ENCODE data around the gene IPCEF1.
A peak's percentile ranks its signal among the peaks of the same experiment; 100 is the strongest.

The IPCEF1 gene

DNA sequence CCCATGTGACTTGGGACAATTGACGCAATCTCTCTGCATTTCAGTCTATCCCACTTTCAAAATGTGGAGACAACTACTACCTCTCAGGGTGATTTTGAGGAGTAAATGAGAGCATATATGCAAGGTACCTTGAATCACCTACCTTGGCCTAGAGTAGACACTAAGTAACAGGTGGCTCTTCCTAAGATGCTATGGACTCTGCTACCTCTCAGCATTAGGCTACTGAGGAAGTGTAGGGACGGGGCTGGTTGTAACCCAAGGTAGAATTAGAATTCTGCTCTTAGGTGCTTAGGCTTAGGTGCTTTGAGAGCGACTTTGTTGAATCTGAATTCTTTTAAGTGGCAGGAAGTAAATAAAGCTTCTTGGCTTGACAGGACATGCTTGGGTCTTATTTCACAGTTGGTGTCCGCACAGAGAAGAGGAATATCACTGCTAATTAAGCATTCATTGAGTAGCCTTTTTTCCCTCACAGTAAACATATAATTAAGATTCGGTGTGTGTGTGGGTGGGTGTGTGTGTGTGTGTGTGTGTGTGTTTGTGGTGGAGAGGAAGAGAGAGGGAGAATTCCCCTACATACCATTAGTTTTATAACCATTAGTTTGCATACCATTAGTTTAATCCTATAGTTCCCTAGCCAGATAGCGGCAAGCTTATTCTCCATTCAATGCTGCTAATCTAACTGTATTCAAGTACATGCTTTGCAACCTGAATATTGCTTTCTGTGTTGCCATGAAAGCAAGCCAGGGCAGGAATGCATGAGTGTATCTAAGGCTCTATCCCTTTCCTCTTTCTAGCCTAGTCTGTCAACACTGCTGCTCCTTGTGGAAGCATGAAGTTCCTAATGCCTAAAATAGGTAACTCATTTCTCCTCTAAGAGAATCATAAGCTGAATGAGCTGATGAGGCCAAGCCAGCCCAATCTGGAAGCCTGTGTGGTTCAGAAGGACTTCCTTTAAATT, 112.5 kb downstream of the IPCEF1 start:
- no peak for DNase-seq

DNA sequence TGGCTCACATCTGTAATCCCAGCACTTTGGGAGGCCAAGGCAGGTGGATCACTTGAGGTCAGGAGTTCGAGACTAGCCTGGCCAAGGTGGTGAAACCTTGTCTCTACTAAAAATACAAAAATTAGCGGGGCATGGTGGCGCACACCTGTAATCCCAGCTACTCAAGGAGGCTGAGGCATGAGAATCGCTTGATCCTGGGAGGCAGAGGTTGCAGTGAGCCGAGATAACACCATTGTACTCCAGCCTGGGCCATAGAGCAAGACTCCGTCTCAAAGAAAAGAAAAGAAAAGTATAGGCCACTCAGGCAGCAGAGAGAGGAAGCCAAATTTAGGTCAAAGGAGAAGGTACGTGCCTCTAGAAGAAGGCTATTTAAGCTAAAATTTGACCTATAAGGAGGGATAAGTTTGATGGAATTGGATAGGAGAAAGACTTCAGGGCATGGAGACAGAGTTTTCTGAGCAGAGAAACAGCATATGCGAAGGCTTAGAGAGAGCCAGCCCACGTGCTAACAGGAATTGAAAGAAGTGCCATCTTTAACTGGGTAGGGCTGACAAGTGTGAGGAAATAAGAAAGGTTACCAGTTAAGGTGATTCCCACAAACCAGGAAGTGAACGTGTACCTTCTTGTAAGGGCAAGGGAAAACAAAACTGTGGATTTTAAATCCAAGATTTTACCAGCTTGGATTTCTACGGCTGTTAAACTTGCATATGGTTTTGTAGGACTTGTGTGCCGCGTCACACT, 113.8 kb downstream of the IPCEF1 start:
- no peak for DNase-seq

DNA sequence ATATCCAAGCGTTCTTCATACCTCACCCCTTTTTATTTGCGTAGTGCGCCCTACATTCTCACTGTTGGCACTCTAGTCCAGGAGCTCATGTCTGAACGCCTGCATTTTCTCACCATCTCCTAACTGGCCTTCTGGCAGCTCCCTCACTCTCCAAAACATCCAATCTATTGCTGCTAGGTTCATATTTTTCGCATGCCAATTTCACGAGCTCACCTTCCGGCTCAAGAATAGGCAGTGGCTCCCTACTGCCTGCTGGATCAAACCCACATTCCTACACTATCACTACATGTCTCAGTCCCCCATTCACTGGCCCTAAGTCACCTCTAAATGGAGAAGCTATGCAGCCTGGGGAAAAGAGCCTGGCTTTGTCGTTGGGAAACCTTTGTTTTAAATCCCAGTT, 115.0 kb downstream of the IPCEF1 start:
- no peak for DNase-seq

DNA sequence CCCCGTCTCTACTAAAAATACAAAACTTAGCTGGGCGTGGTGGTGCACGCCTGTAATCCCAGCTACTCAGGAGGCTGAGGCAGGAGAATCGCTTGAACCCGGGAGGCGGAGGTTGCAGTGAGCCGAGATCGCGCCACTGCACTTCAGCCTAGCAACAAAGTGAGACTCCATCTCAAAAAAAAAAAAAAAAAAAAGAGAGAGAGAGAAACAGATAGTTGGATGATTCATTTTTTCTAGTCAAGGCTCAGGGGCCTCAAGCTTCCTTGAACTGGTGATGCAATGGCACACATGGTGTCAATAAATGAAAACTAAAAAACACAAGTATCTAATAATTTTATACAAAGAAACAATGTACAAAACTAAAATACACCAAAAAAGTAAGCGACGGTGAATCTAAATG, 115.5 kb downstream of the IPCEF1 start:
- peak; percentile 35 for DNase-seq

DNA sequence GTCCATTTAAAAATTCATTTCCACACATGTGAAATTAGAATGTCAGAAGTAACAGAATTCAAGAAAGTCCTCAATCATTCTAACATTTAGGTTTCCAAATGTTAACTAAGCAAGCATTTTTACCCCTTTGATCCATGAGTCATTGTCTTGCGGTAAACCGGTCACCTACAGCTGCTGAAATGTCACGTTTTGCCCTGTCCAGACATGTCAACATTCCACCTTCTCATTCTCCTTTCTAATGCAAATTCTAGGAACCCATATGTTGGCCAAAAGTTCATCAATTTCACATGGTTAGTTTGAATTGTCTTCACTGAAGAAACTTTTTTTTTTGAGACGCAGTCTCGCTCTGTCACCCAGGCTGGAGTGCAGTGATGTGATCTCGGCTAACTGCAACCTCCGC, 117.2 kb downstream of the IPCEF1 start:
- DNase-seq, result no peak

DNA sequence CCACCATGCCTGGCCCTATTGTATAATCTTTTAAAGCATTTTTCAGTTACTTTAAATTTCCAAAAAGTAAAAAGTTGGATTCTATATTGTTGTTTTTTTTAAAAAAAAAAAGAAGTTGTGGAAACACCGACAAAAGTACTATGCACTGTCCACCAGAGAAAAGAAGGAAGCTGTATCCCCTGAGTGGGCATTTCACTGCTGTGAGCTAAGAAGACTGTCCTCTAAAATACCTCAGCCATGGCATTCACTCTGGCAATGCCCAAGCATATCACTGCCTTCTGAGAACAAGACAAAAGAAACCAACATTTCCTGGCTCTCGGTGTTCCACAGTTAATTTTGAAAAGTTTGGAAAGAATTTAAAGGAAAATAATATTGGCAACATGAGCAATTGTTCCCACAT, 117.8 kb downstream of the IPCEF1 start:
- no peak for DNase-seq

DNA sequence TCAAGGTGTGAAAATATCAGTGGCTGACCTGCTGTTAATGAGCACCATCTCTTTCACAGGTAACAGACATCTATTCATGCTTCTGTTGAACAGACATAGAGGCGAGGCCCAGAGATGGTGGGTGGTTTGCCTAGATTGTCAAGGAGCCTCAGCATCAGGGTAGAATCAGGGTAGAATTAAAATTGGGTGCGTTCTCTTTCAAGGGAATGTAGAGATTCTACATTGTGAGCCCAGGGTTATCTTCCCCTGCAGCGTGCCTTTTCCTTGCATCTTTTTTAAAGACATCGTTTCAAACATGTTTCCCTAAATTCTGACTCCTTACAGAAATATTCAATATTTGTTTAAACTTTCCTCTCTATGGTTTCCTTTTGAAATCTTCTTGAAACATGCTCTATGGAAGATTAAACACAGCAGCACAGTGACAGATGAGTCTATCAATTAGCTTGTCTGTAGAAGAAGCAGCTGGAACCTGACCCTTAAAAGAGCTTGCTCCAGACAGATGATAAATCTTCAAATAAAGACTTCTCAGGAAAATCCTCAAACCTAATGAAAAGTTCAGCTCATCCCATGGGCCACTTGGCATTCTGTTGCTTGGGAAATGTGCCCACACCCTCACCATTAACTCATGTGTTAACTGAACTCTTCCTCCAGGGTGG, 119.8 kb downstream of the IPCEF1 start:
- DNase-seq, result no peak

DNA sequence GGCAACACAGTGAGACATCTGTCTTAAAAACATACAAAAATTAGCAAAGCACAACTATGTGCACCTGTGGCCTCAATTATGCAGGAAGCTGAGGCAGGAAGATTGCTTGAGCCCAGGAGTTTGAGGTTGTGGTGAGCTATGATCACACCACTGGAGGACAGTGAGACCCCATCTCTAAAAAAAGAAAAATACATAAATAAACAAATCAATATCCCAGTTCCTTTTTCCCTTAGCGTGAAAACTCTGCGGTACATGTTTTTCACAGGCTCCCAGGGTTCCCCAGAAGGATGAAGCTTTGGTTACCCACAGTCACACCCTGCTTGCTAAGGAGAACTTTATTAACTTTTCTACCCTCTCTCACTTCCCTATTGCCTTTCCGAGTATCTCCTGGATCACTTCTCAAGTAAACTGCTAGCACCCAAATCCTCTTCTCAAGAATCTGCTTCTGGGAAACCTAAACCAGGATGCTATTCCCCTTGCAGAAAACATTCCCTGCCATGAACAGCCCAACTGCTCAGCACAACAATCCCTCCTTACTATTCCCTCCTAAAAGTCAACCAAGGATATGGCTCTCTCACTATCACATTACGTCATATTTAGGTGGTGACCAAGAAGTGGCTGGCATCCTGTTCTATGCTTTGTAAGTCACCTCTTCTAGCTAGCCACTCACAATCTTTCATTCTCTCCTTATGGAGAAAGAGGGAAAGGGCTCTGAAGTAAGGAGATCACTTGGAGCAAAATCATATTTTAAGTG, 122.4 kb downstream of the IPCEF1 start:
- DNase-seq, result no peak

DNA sequence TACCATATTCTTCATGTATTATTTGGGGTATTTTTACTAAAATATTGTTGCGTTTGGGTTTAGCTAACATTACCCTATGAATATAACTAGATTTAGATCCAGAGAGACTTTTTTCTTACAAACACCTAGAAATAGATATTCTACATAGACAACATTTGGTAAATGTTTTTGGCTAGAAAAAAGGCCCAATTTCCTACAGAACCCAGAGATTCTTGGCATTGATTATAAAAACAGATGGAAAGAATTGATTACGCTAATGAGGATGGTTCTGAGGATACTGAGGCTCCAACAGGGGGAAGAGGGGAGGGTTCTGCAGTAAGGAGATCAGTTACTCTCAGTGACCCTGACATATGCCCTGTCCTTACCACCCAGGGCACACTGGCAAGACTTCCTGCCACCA, 123.2 kb downstream of the IPCEF1 start:
- no peak for DNase-seq

DNA sequence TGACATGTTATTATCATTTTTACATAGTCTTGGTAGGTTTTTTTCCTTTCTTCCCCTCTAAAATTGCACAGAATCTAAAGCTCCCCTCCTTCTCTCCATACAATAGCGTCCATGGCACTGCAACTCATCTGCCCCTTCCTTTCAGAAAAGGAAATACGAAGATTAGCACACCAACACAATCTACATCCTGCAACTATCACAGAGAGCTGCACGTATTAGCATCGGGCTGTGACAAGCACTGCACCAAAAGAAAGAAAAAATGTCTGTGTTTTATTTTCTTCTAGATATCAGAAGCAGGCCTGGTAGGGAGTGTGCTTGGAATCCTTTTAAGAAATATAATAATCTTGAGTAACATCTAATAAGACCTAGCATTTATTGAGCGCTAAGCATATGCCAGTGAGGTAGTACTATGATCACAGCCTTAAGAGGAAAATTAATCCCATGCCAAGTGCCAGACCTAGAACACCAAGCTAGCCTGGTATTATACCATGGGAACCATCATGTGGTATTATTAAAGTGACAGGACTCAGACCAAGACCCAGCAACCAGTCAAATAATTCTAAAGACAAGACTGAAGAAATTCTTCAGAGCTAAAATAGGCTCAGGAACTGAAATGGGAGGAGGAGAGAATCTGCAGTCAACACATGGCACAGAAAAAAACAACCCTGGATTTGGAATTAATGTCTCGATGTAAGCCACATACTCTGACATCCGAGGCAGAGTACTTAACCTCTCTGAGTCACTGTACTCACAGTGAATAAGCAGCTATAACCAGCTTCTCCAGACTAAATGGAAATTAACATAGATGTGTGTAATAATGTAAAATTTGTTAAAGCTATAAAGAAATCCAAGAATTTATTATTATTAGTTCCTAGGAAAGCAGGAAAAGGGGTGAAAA, 124.3 kb downstream of the IPCEF1 start:
- DNase-seq, result no peak

DNA sequence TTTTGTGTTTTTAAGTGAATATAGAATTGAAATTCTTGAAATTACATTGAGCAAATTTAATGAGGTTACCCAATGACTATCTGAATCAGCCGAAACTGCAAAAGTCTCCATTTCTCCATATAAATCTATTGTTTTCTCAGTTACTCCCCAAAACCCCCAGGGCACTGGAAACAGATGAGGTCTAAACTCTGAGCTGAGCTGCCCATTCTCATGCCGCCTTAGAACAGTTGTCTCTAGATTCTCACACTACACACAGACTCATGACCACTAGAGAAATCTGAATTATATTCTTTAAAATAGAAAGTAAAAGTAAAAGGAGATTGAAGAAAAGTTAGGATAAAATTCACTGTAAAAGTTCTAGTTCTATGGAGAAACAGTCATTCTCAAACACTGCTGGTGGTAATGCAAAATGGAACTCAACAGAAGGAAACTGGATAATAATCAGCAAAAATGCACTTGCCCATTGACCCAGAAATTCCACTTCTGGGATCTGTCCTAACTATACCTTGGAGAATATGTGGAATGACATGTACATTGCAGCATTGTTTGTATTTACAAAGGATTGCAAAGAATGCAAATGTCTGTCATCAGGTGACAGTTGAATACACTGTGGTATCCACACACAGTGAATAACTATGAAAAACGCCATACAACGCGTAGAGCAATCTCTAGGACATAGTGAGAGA, 125.5 kb downstream of the IPCEF1 start:
- DNase-seq, result no peak

DNA sequence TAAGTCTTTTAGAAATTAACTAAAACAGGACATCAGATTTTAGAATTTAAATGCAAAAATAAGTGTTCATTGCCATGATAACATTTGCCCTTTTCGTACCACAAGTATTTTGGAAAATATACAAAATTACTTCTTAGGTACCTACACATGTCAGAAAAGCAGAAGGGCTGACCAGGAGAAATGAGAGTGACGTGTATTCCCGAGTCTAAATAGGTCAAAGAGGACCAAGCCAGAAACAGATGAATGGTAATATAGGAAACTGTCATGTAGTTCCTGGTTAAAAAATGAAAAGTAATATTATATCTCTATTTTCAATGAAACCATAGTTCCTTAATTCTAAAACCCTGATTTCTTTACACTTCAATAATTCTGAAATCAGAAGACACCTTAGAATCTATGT, 126.2 kb downstream of the IPCEF1 start:
- DNase-seq, result no peak

DNA sequence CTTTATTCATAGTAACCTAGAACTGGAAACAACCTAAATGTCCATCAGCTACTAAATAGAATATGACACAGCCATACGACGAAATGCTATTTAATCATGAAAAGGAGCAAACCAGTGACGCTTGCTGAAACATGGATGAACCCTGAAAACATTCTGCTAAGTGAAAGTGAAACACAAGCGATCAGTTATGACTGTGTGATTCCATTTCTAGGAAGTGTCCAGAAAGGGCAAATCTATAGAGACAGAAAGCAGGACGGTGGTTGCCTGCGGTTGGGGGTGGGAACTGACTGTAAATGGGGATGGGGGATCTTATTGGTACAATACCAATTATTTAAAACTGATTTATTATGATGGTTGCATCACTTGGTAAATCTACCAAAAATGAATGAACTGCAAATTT, 126.8 kb downstream of the IPCEF1 start:
- DNase-seq, result peak; percentile 52

DNA sequence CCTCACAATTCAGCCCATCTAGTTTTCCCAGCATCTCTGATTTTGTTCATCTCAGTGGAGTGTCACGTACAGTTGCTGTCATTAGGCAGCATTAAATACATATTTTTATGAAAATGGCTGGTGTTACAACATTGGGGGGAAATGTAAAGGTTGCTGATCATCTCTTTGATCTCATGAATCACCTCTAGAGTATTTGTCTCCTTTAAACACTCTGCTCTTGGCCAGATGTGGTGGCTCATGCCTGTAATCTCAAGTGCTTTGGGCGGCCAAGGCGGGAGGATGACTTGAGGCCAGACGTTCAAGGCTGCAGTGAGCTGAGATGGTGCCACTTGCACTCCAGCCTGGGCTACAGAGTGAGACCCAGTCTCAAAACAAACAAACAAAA, 128.1 kb downstream of the IPCEF1 start:
- no peak for DNase-seq

DNA sequence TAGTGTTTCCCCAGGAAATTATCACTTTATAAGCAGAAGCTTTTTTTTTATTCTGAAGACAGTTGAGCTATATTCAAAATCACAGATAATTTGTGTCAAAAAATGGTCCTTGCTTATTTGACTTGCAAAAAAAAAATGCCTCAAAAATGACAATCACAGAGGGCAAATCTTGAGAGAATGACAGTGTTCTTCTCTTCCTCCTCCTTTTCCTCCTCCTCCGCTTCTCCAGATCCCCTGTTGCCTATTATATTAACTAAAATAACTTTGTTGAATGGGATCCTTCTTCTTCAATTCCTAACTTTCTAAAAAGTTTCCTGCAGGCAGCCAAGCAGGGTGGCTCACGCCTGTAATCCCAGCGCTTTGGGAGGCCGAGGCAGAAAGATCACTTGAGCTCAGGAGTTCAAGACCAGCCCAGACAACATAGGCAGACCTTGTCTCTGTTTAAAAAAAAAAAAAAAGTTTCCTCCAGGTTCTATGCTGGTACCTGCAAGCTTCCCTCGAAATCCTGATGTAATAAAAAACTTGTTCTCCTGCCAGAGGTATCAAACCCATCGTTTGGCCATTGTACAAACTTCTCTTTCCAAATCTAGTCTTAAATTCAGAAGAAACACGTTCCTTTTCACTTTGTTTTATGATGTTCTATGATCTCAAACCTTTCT, 128.6 kb downstream of the IPCEF1 start:
- no peak for DNase-seq

DNA sequence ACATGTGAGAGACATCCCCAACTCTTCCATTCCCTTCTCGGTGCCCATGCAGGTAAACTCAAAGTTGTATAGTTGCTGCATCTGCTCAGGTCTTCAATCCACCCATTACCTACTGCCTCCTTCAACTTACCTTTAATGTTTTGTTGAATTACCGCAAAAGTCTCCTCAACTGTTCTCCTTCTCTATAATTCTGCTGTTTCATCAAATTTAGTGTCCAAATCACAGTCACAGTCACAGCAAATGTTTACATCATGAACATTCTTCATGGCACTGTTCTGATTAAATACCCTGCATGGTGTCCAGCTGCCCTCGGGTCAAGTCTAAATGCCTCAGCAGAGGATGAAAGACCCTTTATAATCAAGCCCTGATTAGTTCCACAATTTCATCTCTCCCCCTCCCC, 130.1 kb downstream of the IPCEF1 start:
- no peak for DNase-seq

DNA sequence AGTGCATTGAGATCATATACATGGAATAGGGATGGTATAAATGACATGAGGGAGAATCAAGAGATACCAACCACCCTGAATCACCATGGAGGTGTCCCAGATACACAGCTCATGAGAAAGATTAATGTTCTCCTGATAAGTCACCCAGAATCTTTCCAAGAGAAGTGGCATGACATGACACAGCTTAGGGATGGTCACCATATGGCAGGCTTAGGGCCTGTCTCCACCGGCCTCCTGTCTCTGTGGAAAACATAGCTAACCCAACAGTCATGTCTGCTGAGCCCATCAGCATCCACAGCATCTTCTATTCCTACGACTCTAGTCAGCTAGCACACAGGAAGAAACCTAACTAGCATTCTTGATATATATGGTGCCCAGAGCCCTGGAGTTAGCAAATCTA, 133.3 kb downstream of the IPCEF1 start:
- DNase-seq, result no peak

DNA sequence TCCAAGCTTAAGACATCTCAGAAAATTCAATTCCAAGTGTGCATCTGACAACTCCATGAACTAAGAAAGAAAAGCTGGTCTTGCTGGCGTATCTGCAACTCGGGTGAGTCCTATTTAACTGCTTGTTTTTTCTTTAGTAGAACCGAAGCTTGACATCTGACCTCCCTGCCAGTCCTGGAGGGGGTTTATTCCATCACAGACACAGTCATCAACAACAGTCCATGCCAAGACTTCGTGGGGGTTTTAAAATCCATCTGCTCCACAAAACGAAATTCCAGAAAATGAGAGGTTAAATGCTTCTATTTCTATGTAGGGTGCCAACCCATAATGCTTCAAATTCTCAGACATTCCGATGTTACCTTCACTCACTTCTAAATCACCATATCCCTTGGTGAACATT, 133.9 kb downstream of the IPCEF1 start:
- DNase-seq, result no peak

DNA sequence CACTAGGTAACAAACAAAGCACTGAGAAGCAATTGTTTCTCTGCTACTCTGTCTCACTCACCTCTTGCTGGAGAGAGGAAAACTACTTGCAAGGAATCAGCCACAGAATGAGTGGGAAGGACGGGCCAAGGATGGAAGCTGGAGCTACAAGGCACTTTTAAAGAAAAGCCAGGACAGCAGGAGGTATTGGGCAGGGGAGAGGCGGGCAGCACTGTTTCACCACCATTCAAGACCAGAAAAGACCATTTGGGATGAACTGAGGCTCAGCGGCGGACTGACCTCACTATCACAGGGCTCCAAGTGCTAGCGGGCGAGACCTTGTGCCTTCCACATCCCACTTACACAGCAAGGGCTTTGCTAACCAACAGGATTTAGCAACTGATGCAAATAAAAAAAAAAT, 137.4 kb downstream of the IPCEF1 start:
- no peak for DNase-seq

DNA sequence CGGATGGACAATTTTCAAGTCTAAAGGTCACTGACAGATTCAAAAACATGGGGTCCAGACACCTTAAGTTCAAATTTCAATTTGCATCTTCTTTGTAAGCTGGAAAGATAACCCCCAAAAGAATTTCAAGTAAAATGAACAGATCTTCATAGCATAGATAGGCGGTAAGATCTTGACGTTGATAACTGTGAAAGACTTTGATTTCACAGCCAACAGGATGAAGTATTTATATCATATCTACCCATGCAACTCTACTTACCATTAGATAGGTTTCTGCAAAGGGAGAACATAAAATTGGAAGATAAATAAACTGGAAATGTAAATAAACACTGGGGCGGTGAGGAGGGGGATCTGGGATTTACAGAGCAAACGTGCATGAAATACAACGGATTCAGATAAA, 137.8 kb downstream of the IPCEF1 start:
- DNase-seq, result no peak

DNA sequence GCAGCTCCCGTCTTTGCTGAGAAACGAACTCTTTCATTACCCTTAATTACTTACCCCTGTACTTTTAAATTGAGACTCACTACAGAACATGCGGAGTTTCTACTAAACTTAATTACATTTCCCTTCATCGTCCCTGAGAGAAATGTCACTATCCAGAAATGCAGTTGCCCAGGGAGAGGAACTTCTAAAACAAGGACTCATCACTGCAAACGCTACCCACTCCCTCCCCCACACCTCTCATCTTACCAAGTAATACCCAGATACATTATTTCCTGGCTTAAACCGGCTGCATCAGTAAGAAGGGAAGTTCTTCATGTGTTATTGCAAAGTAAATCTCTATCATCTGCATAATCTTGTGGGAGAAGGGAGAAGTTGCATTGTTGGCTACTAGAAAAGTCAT, 138.3 kb downstream of the IPCEF1 start:
- no peak for DNase-seq

All from CD4-positive, alpha-beta T cell treated with Interleukin-15 for 1 hour (primary cell).